K562 (cell line): ENCODE data around the gene AMBRA1. TPM values are rescaled to one million over a fixed set of nuclear protein-coding genes. Genes with fewer than 3 reads are reported as not detected.

Source experiments
- U2AF2 ChIP-seq: fragments of 200-400 bp; formaldehyde crosslinking; optimal IDR thresholded peaks from 2 replicates; pipeline ENCODE3; 2017; ENCODE audit warnings: low read depth, mild to moderate bottlenecking, low read length
- polyA plus RNA-seq, 8 experiments: library from polyadenylated mRNA; depleted of rRNA in 4 of 8; stranded (reverse) in 5 of 8; unstranded in 3 of 8; fragments of >200 nt; fragmentation: Nextera tagmentation in 2 of 8; fragmentation: Illumina TruSeq in 1 of 8; extraction: Ambion mirVana in 2 of 8; extraction: Trizol in 1 of 8; gene quantifications; 2 replicates each; pipeline versions ENCODE4 v1.2.1 to v1.2.3, GENCODE V29; 2011 to 2014; ENCODE audit warnings: inconsistent platforms in 1 of 8, missing spikeins in 1 of 8
- total RNA-seq, 7 experiments: library from RNA; depleted of rRNA in 6 of 7; stranded (reverse); fragments of >200 nt in 6 of 7; fragmentation: Illumina TruSeq in 2 of 7; extraction: Trizol in 2 of 7; gene quantifications; 2 replicates each; pipeline versions ENCODE4 v1.2.1 to v1.2.3, GENCODE V29; 2011 to 2021; ENCODE audit warnings: low replicate concordance in 1 of 7
- TF ChIP-seq, protein P1 (sequence below): fragments of 450-650 bp; IDR thresholded peaks from 2 replicates; pipeline ENCODE4 v1.6.1; 2016; ENCODE audit warnings: mild to moderate bottlenecking, moderate library complexity
- TF ChIP-seq, protein P2 (sequence below): fragments of 250-450 bp; sonication (Bioruptor Pico); IDR thresholded peaks from 2 replicates; pipeline ENCODE4 v1.9.0; 2021; ENCODE audit warnings: mild to moderate bottlenecking
- TF ChIP-seq, protein P3 (sequence below): IDR thresholded peaks from 2 replicates; pipeline ENCODE4 v1.6.1; 2011; ENCODE audit not compliant: insufficient read length; ENCODE audit errors: extremely low read depth
- TF ChIP-seq, protein P4 (sequence below), 2 experiments: fragments of 150-350 bp in 1 of 2; IDR thresholded peaks; 2 replicates each; pipeline ENCODE4 v1.6.1; 2012 to 2016; ENCODE audit warnings: low read depth in 2 of 2, low read length in 2 of 2, mild to moderate bottlenecking in 1 of 2, moderate library complexity in 1 of 2
- TF ChIP-seq, protein P5 (sequence below): sonication (generic); formaldehyde crosslinking; IDR thresholded peaks from 2 replicates; pipeline ENCODE4 v1.8.0; 2022; ENCODE audit warnings: missing genetic modification reagents, mild to moderate bottlenecking, borderline replicate concordance

Gene AMBRA1
- total and polyA plus RNA-seq, 9 of the 15 experiments (the other 6 are each of a cell fraction or from before 2014, with no cell fraction given) = 0.15 to 24.5 (median 13.0) TPM

DNA sequence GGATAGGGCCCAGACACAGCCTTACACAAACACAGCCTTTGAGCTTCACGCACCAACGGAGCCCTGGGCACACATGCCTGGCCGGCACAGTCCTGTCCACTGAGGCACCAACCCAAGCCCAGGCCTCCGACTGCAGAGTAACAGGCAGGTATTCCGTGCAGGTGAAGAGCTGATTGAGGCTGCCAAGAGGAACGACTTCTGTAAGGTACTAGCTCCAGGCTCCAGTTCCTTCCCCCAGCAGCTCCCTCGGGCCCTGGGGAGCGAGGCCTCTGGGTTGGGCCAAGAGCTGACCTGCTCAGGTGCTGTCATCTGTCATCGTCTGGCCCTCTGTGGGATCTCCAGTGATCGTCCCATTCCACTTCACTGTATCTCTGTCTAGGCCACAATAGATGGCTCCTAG is 215.5 kb downstream of the AMBRA1 start (continued):
- TF ChIP-seq, protein P1, sequence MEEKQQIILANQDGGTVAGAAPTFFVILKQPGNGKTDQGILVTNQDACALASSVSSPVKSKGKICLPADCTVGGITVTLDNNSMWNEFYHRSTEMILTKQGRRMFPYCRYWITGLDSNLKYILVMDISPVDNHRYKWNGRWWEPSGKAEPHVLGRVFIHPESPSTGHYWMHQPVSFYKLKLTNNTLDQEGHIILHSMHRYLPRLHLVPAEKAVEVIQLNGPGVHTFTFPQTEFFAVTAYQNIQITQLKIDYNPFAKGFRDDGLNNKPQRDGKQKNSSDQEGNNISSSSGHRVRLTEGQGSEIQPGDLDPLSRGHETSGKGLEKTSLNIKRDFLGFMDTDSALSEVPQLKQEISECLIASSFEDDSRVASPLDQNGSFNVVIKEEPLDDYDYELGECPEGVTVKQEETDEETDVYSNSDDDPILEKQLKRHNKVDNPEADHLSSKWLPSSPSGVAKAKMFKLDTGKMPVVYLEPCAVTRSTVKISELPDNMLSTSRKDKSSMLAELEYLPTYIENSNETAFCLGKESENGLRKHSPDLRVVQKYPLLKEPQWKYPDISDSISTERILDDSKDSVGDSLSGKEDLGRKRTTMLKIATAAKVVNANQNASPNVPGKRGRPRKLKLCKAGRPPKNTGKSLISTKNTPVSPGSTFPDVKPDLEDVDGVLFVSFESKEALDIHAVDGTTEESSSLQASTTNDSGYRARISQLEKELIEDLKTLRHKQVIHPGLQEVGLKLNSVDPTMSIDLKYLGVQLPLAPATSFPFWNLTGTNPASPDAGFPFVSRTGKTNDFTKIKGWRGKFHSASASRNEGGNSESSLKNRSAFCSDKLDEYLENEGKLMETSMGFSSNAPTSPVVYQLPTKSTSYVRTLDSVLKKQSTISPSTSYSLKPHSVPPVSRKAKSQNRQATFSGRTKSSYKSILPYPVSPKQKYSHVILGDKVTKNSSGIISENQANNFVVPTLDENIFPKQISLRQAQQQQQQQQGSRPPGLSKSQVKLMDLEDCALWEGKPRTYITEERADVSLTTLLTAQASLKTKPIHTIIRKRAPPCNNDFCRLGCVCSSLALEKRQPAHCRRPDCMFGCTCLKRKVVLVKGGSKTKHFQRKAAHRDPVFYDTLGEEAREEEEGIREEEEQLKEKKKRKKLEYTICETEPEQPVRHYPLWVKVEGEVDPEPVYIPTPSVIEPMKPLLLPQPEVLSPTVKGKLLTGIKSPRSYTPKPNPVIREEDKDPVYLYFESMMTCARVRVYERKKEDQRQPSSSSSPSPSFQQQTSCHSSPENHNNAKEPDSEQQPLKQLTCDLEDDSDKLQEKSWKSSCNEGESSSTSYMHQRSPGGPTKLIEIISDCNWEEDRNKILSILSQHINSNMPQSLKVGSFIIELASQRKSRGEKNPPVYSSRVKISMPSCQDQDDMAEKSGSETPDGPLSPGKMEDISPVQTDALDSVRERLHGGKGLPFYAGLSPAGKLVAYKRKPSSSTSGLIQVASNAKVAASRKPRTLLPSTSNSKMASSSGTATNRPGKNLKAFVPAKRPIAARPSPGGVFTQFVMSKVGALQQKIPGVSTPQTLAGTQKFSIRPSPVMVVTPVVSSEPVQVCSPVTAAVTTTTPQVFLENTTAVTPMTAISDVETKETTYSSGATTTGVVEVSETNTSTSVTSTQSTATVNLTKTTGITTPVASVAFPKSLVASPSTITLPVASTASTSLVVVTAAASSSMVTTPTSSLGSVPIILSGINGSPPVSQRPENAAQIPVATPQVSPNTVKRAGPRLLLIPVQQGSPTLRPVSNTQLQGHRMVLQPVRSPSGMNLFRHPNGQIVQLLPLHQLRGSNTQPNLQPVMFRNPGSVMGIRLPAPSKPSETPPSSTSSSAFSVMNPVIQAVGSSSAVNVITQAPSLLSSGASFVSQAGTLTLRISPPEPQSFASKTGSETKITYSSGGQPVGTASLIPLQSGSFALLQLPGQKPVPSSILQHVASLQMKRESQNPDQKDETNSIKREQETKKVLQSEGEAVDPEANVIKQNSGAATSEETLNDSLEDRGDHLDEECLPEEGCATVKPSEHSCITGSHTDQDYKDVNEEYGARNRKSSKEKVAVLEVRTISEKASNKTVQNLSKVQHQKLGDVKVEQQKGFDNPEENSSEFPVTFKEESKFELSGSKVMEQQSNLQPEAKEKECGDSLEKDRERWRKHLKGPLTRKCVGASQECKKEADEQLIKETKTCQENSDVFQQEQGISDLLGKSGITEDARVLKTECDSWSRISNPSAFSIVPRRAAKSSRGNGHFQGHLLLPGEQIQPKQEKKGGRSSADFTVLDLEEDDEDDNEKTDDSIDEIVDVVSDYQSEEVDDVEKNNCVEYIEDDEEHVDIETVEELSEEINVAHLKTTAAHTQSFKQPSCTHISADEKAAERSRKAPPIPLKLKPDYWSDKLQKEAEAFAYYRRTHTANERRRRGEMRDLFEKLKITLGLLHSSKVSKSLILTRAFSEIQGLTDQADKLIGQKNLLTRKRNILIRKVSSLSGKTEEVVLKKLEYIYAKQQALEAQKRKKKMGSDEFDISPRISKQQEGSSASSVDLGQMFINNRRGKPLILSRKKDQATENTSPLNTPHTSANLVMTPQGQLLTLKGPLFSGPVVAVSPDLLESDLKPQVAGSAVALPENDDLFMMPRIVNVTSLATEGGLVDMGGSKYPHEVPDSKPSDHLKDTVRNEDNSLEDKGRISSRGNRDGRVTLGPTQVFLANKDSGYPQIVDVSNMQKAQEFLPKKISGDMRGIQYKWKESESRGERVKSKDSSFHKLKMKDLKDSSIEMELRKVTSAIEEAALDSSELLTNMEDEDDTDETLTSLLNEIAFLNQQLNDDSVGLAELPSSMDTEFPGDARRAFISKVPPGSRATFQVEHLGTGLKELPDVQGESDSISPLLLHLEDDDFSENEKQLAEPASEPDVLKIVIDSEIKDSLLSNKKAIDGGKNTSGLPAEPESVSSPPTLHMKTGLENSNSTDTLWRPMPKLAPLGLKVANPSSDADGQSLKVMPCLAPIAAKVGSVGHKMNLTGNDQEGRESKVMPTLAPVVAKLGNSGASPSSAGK = no peak
- TF ChIP-seq, protein P2, sequence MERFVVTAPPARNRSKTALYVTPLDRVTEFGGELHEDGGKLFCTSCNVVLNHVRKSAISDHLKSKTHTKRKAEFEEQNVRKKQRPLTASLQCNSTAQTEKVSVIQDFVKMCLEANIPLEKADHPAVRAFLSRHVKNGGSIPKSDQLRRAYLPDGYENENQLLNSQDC (CRISPR knock-in tag) = no peak
- TF ChIP-seq, protein P3, sequence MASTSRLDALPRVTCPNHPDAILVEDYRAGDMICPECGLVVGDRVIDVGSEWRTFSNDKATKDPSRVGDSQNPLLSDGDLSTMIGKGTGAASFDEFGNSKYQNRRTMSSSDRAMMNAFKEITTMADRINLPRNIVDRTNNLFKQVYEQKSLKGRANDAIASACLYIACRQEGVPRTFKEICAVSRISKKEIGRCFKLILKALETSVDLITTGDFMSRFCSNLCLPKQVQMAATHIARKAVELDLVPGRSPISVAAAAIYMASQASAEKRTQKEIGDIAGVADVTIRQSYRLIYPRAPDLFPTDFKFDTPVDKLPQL = no peak
- TF ChIP-seq, protein P4, sequence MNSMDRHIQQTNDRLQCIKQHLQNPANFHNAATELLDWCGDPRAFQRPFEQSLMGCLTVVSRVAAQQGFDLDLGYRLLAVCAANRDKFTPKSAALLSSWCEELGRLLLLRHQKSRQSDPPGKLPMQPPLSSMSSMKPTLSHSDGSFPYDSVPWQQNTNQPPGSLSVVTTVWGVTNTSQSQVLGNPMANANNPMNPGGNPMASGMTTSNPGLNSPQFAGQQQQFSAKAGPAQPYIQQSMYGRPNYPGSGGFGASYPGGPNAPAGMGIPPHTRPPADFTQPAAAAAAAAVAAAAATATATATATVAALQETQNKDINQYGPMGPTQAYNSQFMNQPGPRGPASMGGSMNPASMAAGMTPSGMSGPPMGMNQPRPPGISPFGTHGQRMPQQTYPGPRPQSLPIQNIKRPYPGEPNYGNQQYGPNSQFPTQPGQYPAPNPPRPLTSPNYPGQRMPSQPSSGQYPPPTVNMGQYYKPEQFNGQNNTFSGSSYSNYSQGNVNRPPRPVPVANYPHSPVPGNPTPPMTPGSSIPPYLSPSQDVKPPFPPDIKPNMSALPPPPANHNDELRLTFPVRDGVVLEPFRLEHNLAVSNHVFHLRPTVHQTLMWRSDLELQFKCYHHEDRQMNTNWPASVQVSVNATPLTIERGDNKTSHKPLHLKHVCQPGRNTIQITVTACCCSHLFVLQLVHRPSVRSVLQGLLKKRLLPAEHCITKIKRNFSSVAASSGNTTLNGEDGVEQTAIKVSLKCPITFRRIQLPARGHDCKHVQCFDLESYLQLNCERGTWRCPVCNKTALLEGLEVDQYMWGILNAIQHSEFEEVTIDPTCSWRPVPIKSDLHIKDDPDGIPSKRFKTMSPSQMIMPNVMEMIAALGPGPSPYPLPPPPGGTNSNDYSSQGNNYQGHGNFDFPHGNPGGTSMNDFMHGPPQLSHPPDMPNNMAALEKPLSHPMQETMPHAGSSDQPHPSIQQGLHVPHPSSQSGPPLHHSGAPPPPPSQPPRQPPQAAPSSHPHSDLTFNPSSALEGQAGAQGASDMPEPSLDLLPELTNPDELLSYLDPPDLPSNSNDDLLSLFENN (IDR thresholded peaks at IDR 0.05; ENCODE audit: low read depth in 2 of 2, low read length in 2 of 2) = no peak
- TF ChIP-seq U2AF2 = no peak
- TF ChIP-seq, protein P5, sequence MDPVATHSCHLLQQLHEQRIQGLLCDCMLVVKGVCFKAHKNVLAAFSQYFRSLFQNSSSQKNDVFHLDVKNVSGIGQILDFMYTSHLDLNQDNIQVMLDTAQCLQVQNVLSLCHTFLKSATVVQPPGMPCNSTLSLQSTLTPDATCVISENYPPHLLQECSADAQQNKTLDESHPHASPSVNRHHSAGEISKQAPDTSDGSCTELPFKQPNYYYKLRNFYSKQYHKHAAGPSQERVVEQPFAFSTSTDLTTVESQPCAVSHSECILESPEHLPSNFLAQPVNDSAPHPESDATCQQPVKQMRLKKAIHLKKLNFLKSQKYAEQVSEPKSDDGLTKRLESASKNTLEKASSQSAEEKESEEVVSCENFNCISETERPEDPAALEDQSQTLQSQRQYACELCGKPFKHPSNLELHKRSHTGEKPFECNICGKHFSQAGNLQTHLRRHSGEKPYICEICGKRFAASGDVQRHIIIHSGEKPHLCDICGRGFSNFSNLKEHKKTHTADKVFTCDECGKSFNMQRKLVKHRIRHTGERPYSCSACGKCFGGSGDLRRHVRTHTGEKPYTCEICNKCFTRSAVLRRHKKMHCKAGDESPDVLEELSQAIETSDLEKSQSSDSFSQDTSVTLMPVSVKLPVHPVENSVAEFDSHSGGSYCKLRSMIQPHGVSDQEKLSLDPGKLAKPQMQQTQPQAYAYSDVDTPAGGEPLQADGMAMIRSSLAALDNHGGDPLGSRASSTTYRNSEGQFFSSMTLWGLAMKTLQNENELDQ (CRISPR knock-in tag) = no peak
